ENCODE results near the gene MED22. TPM values are rescaled to one million over a fixed set of nuclear protein-coding genes. Genes with fewer than 3 reads are reported as not detected.

MED22 gene
- total RNA-seq, 1 donor from 2014 or later, result 26.0 TPM

- no peak overlapping the region for H3K4me3 Mint-ChIP-seq (ENCODE audit: unreplicated experiment)
Measured at GRCh38 chr9:133333566-133333965, 14.4 kb downstream of the MED22 start.

GRCh38 chr9:133333011-133333410, 14.9 kb downstream of the MED22 start:
- no peak for TF ChIP-seq CTCF (IDR thresholded peaks at IDR 0.05)
- Mint-ChIP-seq H3K4me1 (ENCODE audit: low read depth) (peaks cover 19% of the 10 kb centered on the region), H3K27me3 (ENCODE audit: low read depth) (no peaks in the 10 kb centered on the region), H3K4me3 (ENCODE audit: unreplicated experiment) (no peak overlapping the region), H3K27ac (ENCODE audit: unreplicated experiment) (no peak overlapping the region), H3K36me3 (ENCODE audit: low read depth) (peaks cover 19% of the 10 kb centered on the region), H3K9me3 (ENCODE audit: low read depth) (no peaks in the 10 kb centered on the region)
- DNase-seq (ENCODE audit: low spot score), result peak; percentile 55

More at GRCh38 chr9:133333566-133333965, 14.4 kb downstream of the MED22 start:
- H3K9me3 Mint-ChIP-seq (ENCODE audit: low read depth), result no peaks in the 10 kb centered on the region
- TF ChIP-seq CTCF (IDR thresholded peaks at IDR 0.05), result no peak
- H3K36me3 Mint-ChIP-seq (ENCODE audit: low read depth), result peaks cover 19% of the 10 kb centered on the region
- H3K27ac Mint-ChIP-seq (ENCODE audit: unreplicated experiment), result no peak overlapping the region
- H3K27me3 Mint-ChIP-seq (ENCODE audit: low read depth), result no peaks in the 10 kb centered on the region
- peak; percentile 61 for DNase-seq (ENCODE audit: low spot score)
- peaks cover 19% of the 10 kb centered on the region for H3K4me1 Mint-ChIP-seq (ENCODE audit: low read depth)

GRCh38 chr9:133332381-133332730, 15.6 kb downstream of the MED22 start:
- DNase-seq (ENCODE audit: low spot score), result peak; percentile 71
- no peak overlapping the region for H3K4me3 Mint-ChIP-seq (ENCODE audit: unreplicated experiment)
- H3K9me3 Mint-ChIP-seq (ENCODE audit: low read depth), result no peaks in the 10 kb centered on the region
- no peak overlapping the region for H3K27ac Mint-ChIP-seq (ENCODE audit: unreplicated experiment)
- H3K27me3 Mint-ChIP-seq (ENCODE audit: low read depth), result no peaks in the 10 kb centered on the region
- peaks cover 19% of the 10 kb centered on the region for H3K4me1 Mint-ChIP-seq (ENCODE audit: low read depth)
- H3K36me3 Mint-ChIP-seq (ENCODE audit: low read depth), result peaks cover 19% of the 10 kb centered on the region
- TF ChIP-seq CTCF (IDR thresholded peaks at IDR 0.05), result no peak

- H3K9me3 Mint-ChIP-seq (ENCODE audit: low read depth), result no peaks in the 10 kb centered on the region
- peaks cover 18% of the 10 kb centered on the region for H3K4me1 Mint-ChIP-seq (ENCODE audit: low read depth)
- no peak overlapping the region for H3K27ac Mint-ChIP-seq (ENCODE audit: unreplicated experiment)
- peak; percentile 86 for DNase-seq (ENCODE audit: low spot score)
- no peak for TF ChIP-seq CTCF (IDR thresholded peaks at IDR 0.05)
- H3K36me3 Mint-ChIP-seq (ENCODE audit: low read depth), result peaks cover 19% of the 10 kb centered on the region
- no peak overlapping the region for H3K4me3 Mint-ChIP-seq (ENCODE audit: unreplicated experiment)
- H3K27me3 Mint-ChIP-seq (ENCODE audit: low read depth), result no peaks in the 10 kb centered on the region
Measured at GRCh38 chr9:133331641-133332380, 16.1 kb downstream of the MED22 start.

- H3K27me3 Mint-ChIP-seq (ENCODE audit: low read depth), result no peaks in the 10 kb centered on the region
- H3K9me3 Mint-ChIP-seq (ENCODE audit: low read depth), result no peaks in the 10 kb centered on the region
- no peak overlapping the region for H3K27ac Mint-ChIP-seq (ENCODE audit: unreplicated experiment)
Measured at GRCh38 chr9:133331221-133331620, 16.7 kb downstream of the MED22 start.

More at GRCh38 chr9:133331221-133331620, 16.7 kb downstream of the MED22 start:
- peaks cover 13% of the 10 kb centered on the region for H3K4me1 Mint-ChIP-seq (ENCODE audit: low read depth)
- no peak for TF ChIP-seq CTCF (IDR thresholded peaks at IDR 0.05)
- peaks cover 19% of the 10 kb centered on the region for H3K36me3 Mint-ChIP-seq (ENCODE audit: low read depth)
- H3K4me3 Mint-ChIP-seq (ENCODE audit: unreplicated experiment), result no peak overlapping the region
- peak; percentile 84 for DNase-seq (ENCODE audit: low spot score)
